ENCODE data around the gene NMT2.

Gene NMT2

GRCh38 chr10:15150563-15150962 is 17.9 kb downstream of the NMT2 start:
- Histone ChIP-seq H3K27me3 (replicated peaks) (no peaks in the 10 kb centered on the region), H3K27ac (no peak overlapping the region), H3K36me3 (replicated peaks) (no peaks in the 10 kb centered on the region), H3K4me3 (ENCODE audit: low read depth, low read length) (no peak overlapping the region)
- TF ChIP-seq CTCF (IDR thresholded peaks at IDR 0.05; ENCODE audit: low read depth, low read length, missing control alignments) = no peak
- in situ Hi-C loops (cut with HindIII; ENCODE audit: low pct_ligation_motif_present, low sequenced_read_pairs) = no loop called here
- no peak for DNase-seq

- in situ Hi-C loops (cut with HindIII; ENCODE audit: low pct_ligation_motif_present, low sequenced_read_pairs) = no loop called here
- TF ChIP-seq CTCF (IDR thresholded peaks at IDR 0.05; ENCODE audit: low read depth, low read length, missing control alignments) = no peak
- DNase-seq = no peak
Measured at GRCh38 chr10:15149042-15149771, 19.3 kb downstream of the NMT2 start.

GRCh38 chr10:15147594-15148392 is 20.7 kb downstream of the NMT2 start:
- no peak overlapping the region for H3K27ac ChIP-seq
- TF ChIP-seq CTCF (IDR thresholded peaks at IDR 0.05; ENCODE audit: low read depth, low read length, missing control alignments) = no peak
- DNase-seq = no peak
- no peaks in the 10 kb centered on the region for H3K27me3 ChIP-seq (replicated peaks)
- H3K36me3 ChIP-seq (replicated peaks) = no peaks in the 10 kb centered on the region
- H3K4me3 ChIP-seq (ENCODE audit: low read depth, low read length) = no peak overlapping the region
- in situ Hi-C loops (cut with HindIII; ENCODE audit: low pct_ligation_motif_present, low sequenced_read_pairs) = no loop called here

More at GRCh38 chr10:15149042-15149771, 19.3 kb downstream of the NMT2 start:
- no peaks in the 10 kb centered on the region for H3K36me3 ChIP-seq (replicated peaks)
- H3K27ac ChIP-seq = no peak overlapping the region
- no peak overlapping the region for H3K4me3 ChIP-seq (ENCODE audit: low read depth, low read length)
- H3K27me3 ChIP-seq (replicated peaks) = no peaks in the 10 kb centered on the region

- Histone ChIP-seq H3K27me3 (replicated peaks) (no peaks in the 10 kb centered on the region), H3K36me3 (replicated peaks) (no peaks in the 10 kb centered on the region), H3K27ac (no peak overlapping the region), H3K4me3 (ENCODE audit: low read depth, low read length) (no peak overlapping the region)
- in situ Hi-C loops (cut with HindIII; ENCODE audit: low pct_ligation_motif_present, low sequenced_read_pairs) = no loop called here
- no peak for TF ChIP-seq CTCF (IDR thresholded peaks at IDR 0.05; ENCODE audit: low read depth, low read length, missing control alignments)
- DNase-seq = no peak
Measured at GRCh38 chr10:15146366-15146765, 22.1 kb downstream of the NMT2 start.

GRCh38 chr10:15144788-15145187 is 23.7 kb downstream of the NMT2 start:
- Histone ChIP-seq H3K27me3 (replicated peaks) (no peaks in the 10 kb centered on the region), H3K36me3 (replicated peaks) (peaks cover 7% of the 10 kb centered on the region), H3K4me3 (ENCODE audit: low read depth, low read length) (no peak overlapping the region), H3K27ac (no peak overlapping the region)
- in situ Hi-C loops (cut with HindIII; ENCODE audit: low pct_ligation_motif_present, low sequenced_read_pairs) = no loop called here
- DNase-seq = peak; percentile 40
- TF ChIP-seq CTCF (IDR thresholded peaks at IDR 0.05; ENCODE audit: low read depth, low read length, missing control alignments) = no peak

Measured in brain microvascular endothelial cell (primary cell).